ENCODE measurements around the gene TAS2R43. TPM values are rescaled to one million over a fixed set of nuclear protein-coding genes. Genes with fewer than 3 reads are reported as not detected.

Gene TAS2R43
- total RNA-seq, 1 experiment from 2014 or later = 0.48 TPM

DNA sequence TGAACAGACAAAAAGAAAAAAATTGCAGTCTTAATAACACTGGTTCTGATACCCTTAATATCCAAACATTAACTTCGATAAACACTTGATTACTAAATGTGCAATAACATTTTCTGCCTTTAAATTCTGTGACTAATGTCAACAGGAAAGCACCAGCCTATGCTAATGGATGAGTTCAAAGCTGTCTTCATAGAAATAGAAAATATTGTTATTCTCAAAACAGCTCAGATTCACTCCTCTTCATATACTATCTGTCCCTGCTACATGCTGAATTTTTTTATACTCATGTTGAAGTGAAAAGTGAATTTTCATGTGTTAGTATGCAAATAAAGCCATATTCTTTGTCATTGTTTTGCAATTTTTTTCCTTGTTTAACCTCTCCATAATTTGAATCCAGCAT is 13.9 kb downstream of the TAS2R43 start:
- DNase-seq = no peak
- Mint-ChIP-seq H3K4me3 (no peak overlapping the region), H3K4me1 (no peaks in the 10 kb centered on the region), H3K27ac (no peak overlapping the region), H3K27me3 (ENCODE audit: low read depth) (no peaks in the 10 kb centered on the region; the same call in none of the 2 replicates), H3K36me3 (ENCODE audit: insufficient read depth in 1 of 3, low read depth in 3 of 3) (peaks cover 8 to 10% (median 9%) of the 10 kb centered on the region in 3 experiments), H3K9me3 (peaks cover 6% of the 10 kb centered on the region in 2 experiments; a peak in 4 of 5 replicates)
- no CpG with 5 or more reads among the region's 1 CpG for WGBS (ENCODE audit: extremely low coverage, insufficient read length, low lambda C conversion rate)
- Histone ChIP-seq H3K4ac (ENCODE audit: low read depth, low read length) (no peak overlapping the region), H3T11ph (ENCODE audit: low read length) (no peak overlapping the region), H4K20me1 (ENCODE audit: control insufficient read depth, insufficient read depth, insufficient read length) (no peaks in the 10 kb centered on the region), H3K27me3 (ENCODE audit: insufficient read depth, low read length) (no peaks in the 10 kb centered on the region), H4K5ac (ENCODE audit: insufficient read length, low read depth, low read length) (no peak overlapping the region), H4K8ac (replicated peaks; ENCODE audit: insufficient read length, low read depth, low read length) (no peak overlapping the region), H2AFZ (ENCODE audit: low read length) (no peak overlapping the region), H3K9me3 (ENCODE audit: control insufficient read depth, low read depth, low read length) (no peaks in the 10 kb centered on the region), H3K14ac (ENCODE audit: insufficient read depth, low read length) (no peak overlapping the region), H2BK15ac (ENCODE audit: low read depth, low read length) (no peak overlapping the region), H3K4me2 (ENCODE audit: insufficient read depth, insufficient read length, low read length) (no peak overlapping the region), H2BK120ac (ENCODE audit: low read depth, low read length, poor library complexity, severe bottlenecking) (no peak overlapping the region), H3K9ac (ENCODE audit: extremely low read depth, insufficient read length, low read length) (no peak overlapping the region), H3K79me2 (ENCODE audit: insufficient read depth, low read length) (no peaks in the 10 kb centered on the region), H3K18ac (ENCODE audit: insufficient read length, low read depth, low read length) (no peak overlapping the region), H2BK12ac (ENCODE audit: insufficient read length, low read depth, low read length) (no peak overlapping the region), H3K23ac (ENCODE audit: insufficient read length, low read depth, low read length) (no peak overlapping the region), H3K27ac (ENCODE audit: insufficient read length, low read depth, low read length) (no peak overlapping the region), H4K91ac (ENCODE audit: insufficient read length, low read depth, low read length) (no peak overlapping the region), H2AK5ac (ENCODE audit: insufficient read length, low read length) (no peak overlapping the region), H3K4me1 (ENCODE audit: insufficient read depth, low read length) (no peaks in the 10 kb centered on the region), H3K79me1 (ENCODE audit: insufficient read depth, low read depth, low read length, poor library complexity, severe bottlenecking) (no peaks in the 10 kb centered on the region), H2BK20ac (ENCODE audit: low read depth, low read length, poor library complexity, severe bottlenecking) (no peak overlapping the region), H3K23me2 (ENCODE audit: insufficient read length, low read depth, low read length, poor library complexity, severe bottlenecking) (no peaks in the 10 kb centered on the region), H2BK5ac (ENCODE audit: insufficient read length, low read length) (no peak overlapping the region), H3K56ac (ENCODE audit: insufficient read length, low read depth, low read length) (no peak overlapping the region)
- TF ChIP-seq, protein P1, sequence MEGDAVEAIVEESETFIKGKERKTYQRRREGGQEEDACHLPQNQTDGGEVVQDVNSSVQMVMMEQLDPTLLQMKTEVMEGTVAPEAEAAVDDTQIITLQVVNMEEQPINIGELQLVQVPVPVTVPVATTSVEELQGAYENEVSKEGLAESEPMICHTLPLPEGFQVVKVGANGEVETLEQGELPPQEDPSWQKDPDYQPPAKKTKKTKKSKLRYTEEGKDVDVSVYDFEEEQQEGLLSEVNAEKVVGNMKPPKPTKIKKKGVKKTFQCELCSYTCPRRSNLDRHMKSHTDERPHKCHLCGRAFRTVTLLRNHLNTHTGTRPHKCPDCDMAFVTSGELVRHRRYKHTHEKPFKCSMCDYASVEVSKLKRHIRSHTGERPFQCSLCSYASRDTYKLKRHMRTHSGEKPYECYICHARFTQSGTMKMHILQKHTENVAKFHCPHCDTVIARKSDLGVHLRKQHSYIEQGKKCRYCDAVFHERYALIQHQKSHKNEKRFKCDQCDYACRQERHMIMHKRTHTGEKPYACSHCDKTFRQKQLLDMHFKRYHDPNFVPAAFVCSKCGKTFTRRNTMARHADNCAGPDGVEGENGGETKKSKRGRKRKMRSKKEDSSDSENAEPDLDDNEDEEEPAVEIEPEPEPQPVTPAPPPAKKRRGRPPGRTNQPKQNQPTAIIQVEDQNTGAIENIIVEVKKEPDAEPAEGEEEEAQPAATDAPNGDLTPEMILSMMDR (conservative IDR thresholded peaks at IDR 0.05) = no peak
